Right atrium auricular region (tissue), 2 donors: Measurements from ENCODE around the gene LIN52. TPM values are rescaled to one million over a fixed set of nuclear protein-coding genes. Genes with fewer than 3 reads are reported as not detected.

Experiments used
- DNase-seq: peaks from one replicate; pipeline ENCODE4 v3.0.0-alpha.2; 2019; ENCODE audit warnings: low spot score
- H3K27ac ChIP-seq, 2 donors: fragments of 200-600 bp; sonication (generic); 1 replicate in 1 of 2; 2 replicates in 1 of 2; pipeline ENCODE4 v1.5.1; 2016 to 2019
- H3K27me3 ChIP-seq, 2 donors: fragments of 200-600 bp; sonication (generic); one replicate each; pipeline versions ENCODE4 v1.5.1 to v1.6.0; 2017 to 2019
- H3K36me3 ChIP-seq: fragments of 200-600 bp; sonication (generic); one replicate; pipeline ENCODE4 v1.5.1; 2016
- H3K4me1 ChIP-seq, 2 donors: fragments of 200-600 bp; sonication (generic); one replicate each; pipeline versions ENCODE4 v1.5.1 to v1.6.0; 2017 to 2019
- H3K4me3 ChIP-seq, 2 donors: fragments of 200-600 bp; sonication (generic); 1 replicate in 1 of 2; 2 replicates in 1 of 2; pipeline ENCODE4 v1.5.1; 2017 to 2019; ENCODE audit warnings: mild to moderate bottlenecking in 1 of 2, moderate library complexity in 1 of 2
- H3K9me3 ChIP-seq, 2 donors: fragments of 200-600 bp; sonication (generic); one replicate each; pipeline ENCODE4 v1.5.1; 2019
- CTCF ChIP-seq, 2 donors: fragments of 200-600 bp; sonication (generic); IDR thresholded peaks; one replicate each; pipeline ENCODE4 v1.5.1; 2019; ENCODE audit warnings: antibody characterized with exemption in 2 of 2
- total RNA-seq, 2 donors: library from RNA; depleted of rRNA; stranded (reverse); fragments of >200 nt; gene quantifications; one replicate each; pipeline ENCODE4 v1.1.0, GENCODE V29; 2016

The LIN52 gene
- total RNA-seq, 2 donors from 2014 or later: 7.1 to 7.4 TPM

- H3K9me3 ChIP-seq: no peaks in the 10 kb centered on the region
- no peak overlapping the region for H3K27ac ChIP-seq
- no peak for DNase-seq
- no peak for TF ChIP-seq CTCF (IDR thresholded peaks at IDR 0.05)
- H3K36me3 ChIP-seq: no peaks in the 10 kb centered on the region
- no peak overlapping the region for H3K4me3 ChIP-seq
- H3K4me1 ChIP-seq: peaks cover 0 to 33% of the 10 kb centered on the region in 2 donors
- peaks cover 37 to 48% of the 10 kb centered on the region in 2 donors for H3K27me3 ChIP-seq
Observed at GRCh38 chr14:74243051-74243450, 158.3 kb downstream of the LIN52 start.

- Histone ChIP-seq H3K4me3 (no peak overlapping the region), H3K27ac (no peak overlapping the region), H3K36me3 (no peaks in the 10 kb centered on the region), H3K9me3 (no peaks in the 10 kb centered on the region), H3K27me3 (peaks cover 35 to 40% of the 10 kb centered on the region in 2 donors), H3K4me1 (peaks cover 0 to 32% of the 10 kb centered on the region in 2 donors)
- TF ChIP-seq CTCF (IDR thresholded peaks at IDR 0.05): no peak
- DNase-seq: no peak
Observed at GRCh38 chr14:74244115-74244514, 159.4 kb downstream of the LIN52 start.

- no peak overlapping the region for H3K4me3 ChIP-seq
- TF ChIP-seq CTCF (IDR thresholded peaks at IDR 0.05): no peak
- H3K9me3 ChIP-seq: no peaks in the 10 kb centered on the region
- H3K27ac ChIP-seq: no peak overlapping the region
- DNase-seq: no peak
- peaks cover 25 to 28% of the 10 kb centered on the region in 2 donors for H3K27me3 ChIP-seq
- H3K36me3 ChIP-seq: no peaks in the 10 kb centered on the region
- peaks cover 0 to 20% of the 10 kb centered on the region in 2 donors for H3K4me1 ChIP-seq
Observed at GRCh38 chr14:74245292-74245691, 160.5 kb downstream of the LIN52 start.

GRCh38 chr14:74246542-74246941 lies 161.8 kb downstream of the LIN52 start:
- Histone ChIP-seq H3K27ac (no peak overlapping the region), H3K4me3 (no peak overlapping the region), H3K27me3 (peaks cover 13 to 15% of the 10 kb centered on the region in 2 donors), H3K36me3 (no peaks in the 10 kb centered on the region), H3K4me1 (peaks cover 0 to 12% of the 10 kb centered on the region in 2 donors), H3K9me3 (no peaks in the 10 kb centered on the region)
- no peak for DNase-seq
- no peak for TF ChIP-seq CTCF (IDR thresholded peaks at IDR 0.05)

GRCh38 chr14:74248017-74248416 lies 163.3 kb downstream of the LIN52 start:
- Histone ChIP-seq H3K27ac (no peak overlapping the region), H3K9me3 (no peaks in the 10 kb centered on the region), H3K4me3 (no peak overlapping the region), H3K27me3 (peaks cover 4 to 7% of the 10 kb centered on the region in 2 donors), H3K4me1 (peaks cover 0 to 4% of the 10 kb centered on the region in 2 donors), H3K36me3 (no peaks in the 10 kb centered on the region)
- DNase-seq: no peak
- no peak for TF ChIP-seq CTCF (IDR thresholded peaks at IDR 0.05)
